ENCODE results near the gene PCTP. TPM values are rescaled to one million over a fixed set of nuclear protein-coding genes. Genes with fewer than 3 reads are reported as not detected.
A peak's percentile ranks its signal among the peaks of the same experiment; 100 is the strongest.

Gene PCTP
- total RNA-seq, 4 donors from 2014 or later = 6.9 to 13.6 (median 9.7) TPM

GRCh38 chr17:55730380-55730779 is 20.5 kb upstream of the PCTP start:
- no peaks in the 10 kb centered on the region for H3K36me3 ChIP-seq
- H3K4me1 ChIP-seq = peaks cover 4 to 63% (median 24%) of the 10 kb centered on the region in 3 donors
- TF ChIP-seq POLR2A (IDR thresholded peaks at IDR 0.05) (no peak), CTCF (IDR thresholded peaks at IDR 0.05) (no peak)
- no peak for DNase-seq
- 21 to 29% methylated on average over 1 of the region's 1 CpG for WGBS, 2 donors
- H3K27me3 ChIP-seq = no peaks in the 10 kb centered on the region
- H3K9me3 ChIP-seq = no peaks in the 10 kb centered on the region
- intact Hi-C loops (cut with DNase I) = no loop called here
- peak overlapping the region in 1 of 4 donors; percentile 52 for H3K4me3 ChIP-seq
- peak overlapping the region; percentile 68 to 87 (median 79) for H3K27ac ChIP-seq

DNA sequence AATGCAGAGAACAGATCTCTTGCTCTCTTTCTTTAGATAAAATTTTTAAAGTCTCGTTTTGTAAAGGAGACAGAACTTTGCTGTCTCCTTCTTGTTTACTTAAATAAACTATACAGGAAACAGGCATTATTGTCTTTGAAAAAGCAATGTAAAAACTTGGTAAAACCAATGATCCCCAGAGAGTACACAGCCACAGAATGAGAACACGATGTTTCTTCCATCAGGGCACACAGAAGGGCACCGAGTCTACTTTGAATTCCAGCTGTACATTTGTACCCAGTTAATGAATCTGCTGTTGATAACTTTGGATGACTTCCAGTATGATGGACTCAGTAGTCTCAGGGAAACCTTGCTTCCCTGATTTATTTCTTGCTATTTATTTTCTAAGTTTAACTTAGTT is 20.0 kb upstream of the PCTP start:
- H3K9me3 ChIP-seq = no peaks in the 10 kb centered on the region
- peaks cover 4 to 59% (median 24%) of the 10 kb centered on the region in 3 donors for H3K4me1 ChIP-seq
- intact Hi-C loops (cut with DNase I) = no loop called here
- H3K4me3 ChIP-seq = peak overlapping the region in 2 of 4 donors; percentile 5 to 52
- peak overlapping the region; percentile 68 to 87 (median 79) for H3K27ac ChIP-seq
- TF ChIP-seq CTCF (IDR thresholded peaks at IDR 0.05) = no peak
- no peak for TF ChIP-seq POLR2A (IDR thresholded peaks at IDR 0.05)
- DNase-seq = no peak
- H3K36me3 ChIP-seq = no peaks in the 10 kb centered on the region
- 36 to 49% methylated on average over 3 of the region's 3 CpGs for WGBS, 2 donors
- H3K27me3 ChIP-seq = no peaks in the 10 kb centered on the region

GRCh38 chr17:55731586-55732250 is 19.1 kb upstream of the PCTP start:
- Histone ChIP-seq H3K27ac (peak overlapping the region; percentile 68 to 87 (median 79)), H3K36me3 (no peaks in the 10 kb centered on the region), H3K4me1 (peaks cover 0 to 50% (median 15%) of the 10 kb centered on the region in 3 donors), H3K27me3 (no peaks in the 10 kb centered on the region), H3K9me3 (no peaks in the 10 kb centered on the region), H3K4me3 (peak overlapping the region in 3 of 4 donors; percentile 5 to 52 (median 23))
- 23 to 54% methylated on average over 7 to 10 of the region's 10 CpGs for WGBS, 2 donors
- no peak for DNase-seq
- intact Hi-C loops (cut with DNase I) = no loop called here
- no peak for TF ChIP-seq CTCF (IDR thresholded peaks at IDR 0.05)
- TF ChIP-seq POLR2A (IDR thresholded peaks at IDR 0.05) = no peak

DNA sequence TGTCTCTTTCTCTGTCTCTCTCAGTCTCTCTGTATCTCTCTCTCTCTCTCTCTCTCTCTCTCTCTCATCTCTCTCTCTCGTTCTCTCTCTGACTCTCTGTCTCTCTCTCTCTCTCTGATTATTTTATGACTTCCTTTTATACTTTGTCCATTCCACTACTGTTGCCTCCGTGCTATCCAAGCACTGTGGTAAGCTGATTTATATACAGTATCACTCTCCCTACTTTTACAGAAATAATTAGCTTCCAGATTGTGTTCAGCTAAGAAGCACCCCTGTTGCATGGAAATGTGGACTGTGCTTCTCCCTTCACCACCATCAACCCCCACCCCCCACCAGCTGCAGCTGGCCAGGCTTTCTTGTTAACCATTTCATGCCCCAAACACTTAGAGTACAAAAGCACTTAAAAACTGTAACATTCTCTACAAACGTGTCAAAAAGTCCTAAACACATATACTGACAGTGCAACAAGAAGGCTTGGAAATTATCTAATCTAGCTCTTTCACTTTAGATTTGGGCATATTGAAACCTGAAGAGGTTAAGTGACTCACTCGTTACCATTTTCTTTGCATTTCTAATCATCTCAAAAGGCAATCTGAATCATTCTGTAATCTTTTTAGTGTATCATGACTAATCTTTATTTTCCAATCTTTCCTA is 16.6 kb upstream of the PCTP start:
- no peaks in the 10 kb centered on the region for H3K27me3 ChIP-seq
- H3K27ac ChIP-seq = peak overlapping the region in 3 of 4 donors; percentile 37 to 87 (median 72)
- no peaks in the 10 kb centered on the region for H3K9me3 ChIP-seq
- no peaks in the 10 kb centered on the region for H3K36me3 ChIP-seq
- peaks cover 0 to 33% (median 9%) of the 10 kb centered on the region in 3 donors for H3K4me1 ChIP-seq
- TF ChIP-seq POLR2A (IDR thresholded peaks at IDR 0.05) (no peak), CTCF (IDR thresholded peaks at IDR 0.05) (no peak)
- no peak overlapping the region for H3K4me3 ChIP-seq
- DNase-seq = no peak
- WGBS, 2 donors = 33 to 38% methylated on average over 4 of the region's 4 CpGs
- intact Hi-C loops (cut with DNase I) = no loop called here

DNA sequence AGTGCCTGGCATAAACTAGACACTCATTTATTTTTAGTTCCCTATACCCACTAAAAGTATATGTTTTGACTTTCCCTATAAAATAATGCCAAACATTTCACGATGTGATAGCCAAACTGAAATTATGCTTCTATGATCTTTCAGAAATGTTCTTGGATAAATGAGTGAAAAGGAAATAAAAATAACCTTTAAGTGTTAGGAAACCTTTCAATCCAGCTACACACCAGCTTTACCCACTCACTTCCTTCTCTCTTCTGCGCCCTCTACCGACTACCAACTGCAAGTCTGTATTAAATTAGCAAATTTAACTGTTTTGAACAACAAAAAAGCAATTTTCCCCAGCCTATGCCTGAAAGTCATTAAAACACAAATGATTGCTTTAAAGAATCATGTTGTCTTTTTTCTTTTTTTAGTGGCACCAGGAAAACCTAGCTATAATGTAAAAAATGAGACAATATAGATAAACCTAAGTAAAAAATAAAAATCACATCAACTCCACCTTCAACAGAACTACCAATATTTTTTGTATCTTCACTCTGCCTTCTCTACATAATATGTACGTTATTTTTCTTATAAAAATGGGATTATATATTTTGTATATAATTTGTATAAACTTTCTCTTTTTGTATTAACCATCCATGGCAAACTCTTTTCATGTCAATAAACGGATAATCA is 15.0 kb upstream of the PCTP start:
- H3K27me3 ChIP-seq = no peaks in the 10 kb centered on the region
- peaks cover 0 to 33% (median 9%) of the 10 kb centered on the region in 3 donors for H3K4me1 ChIP-seq
- TF ChIP-seq CTCF (IDR thresholded peaks at IDR 0.05) = peak; percentile 35 to 64 (median 52)
- TF ChIP-seq POLR2A (IDR thresholded peaks at IDR 0.05) = no peak
- DNase-seq = no peak
- H3K4me3 ChIP-seq = no peak overlapping the region
- H3K9me3 ChIP-seq = no peaks in the 10 kb centered on the region
- H3K36me3 ChIP-seq = no peaks in the 10 kb centered on the region
- WGBS, 2 donors = 33 to 34% methylated on average over 5 of the region's 5 CpGs
- H3K27ac ChIP-seq = no peak overlapping the region
- intact Hi-C loops (cut with DNase I) = no loop called here
